ENCODE measurements around the gene VPS37B.

GRCh38 chr12:122847516-122847836 lies 48.4 kb downstream of the VPS37B start:
- TF ChIP-seq CTCF (IDR thresholded peaks at IDR 0.05) (no peak), POLR2AphosphoS5 (IDR thresholded peaks at IDR 0.05; ENCODE audit: low read depth, low read length) (no peak), CHD2 (IDR thresholded peaks at IDR 0.05; ENCODE audit: low read length, partially characterized antibody) (no peak), TCF12 (IDR thresholded peaks at IDR 0.05) (no peak), EP300 (IDR thresholded peaks at IDR 0.05; ENCODE audit: borderline replicate concordance in 1 of 2, low read depth in 1 of 2, low read length in 1 of 2) (no peak), GABPA (IDR thresholded peaks at IDR 0.05; ENCODE audit: low read depth) (no peak), FOSL2 (IDR thresholded peaks at IDR 0.05; ENCODE audit: borderline replicate concordance, low read depth) (no peak), NFIC (IDR thresholded peaks at IDR 0.05; ENCODE audit: borderline replicate concordance) (no peak), RCOR1 (IDR thresholded peaks at IDR 0.05; ENCODE audit: low read length) (no peak), REST (IDR thresholded peaks at IDR 0.05; ENCODE audit: low read depth, low read length) (no peak), TEAD4 (IDR thresholded peaks at IDR 0.05; ENCODE audit: borderline replicate concordance, insufficient read depth) (no peak)

Data from SK-N-SH (cell line).